OCI-LY1 (cell line): ENCODE measurements around the gene EFR3B.

Experiments used
- EZH2 ChIP-seq: fragments of 200-600 bp; sonication (generic), shearing (Covaris generic); IDR thresholded peaks from 2 replicates; pipeline ENCODE4 v1.8.0; 2017; ENCODE audit warnings: borderline replicate concordance, mixed run types, mild to moderate bottlenecking, antibody characterized with exemption, low read length, moderate library complexity, mixed read lengths
- TF ChIP-seq, protein P1 (sequence below): fragments of 200-600 bp; sonication (generic), shearing (Covaris generic); IDR thresholded peaks from 2 replicates; pipeline ENCODE4 v1.5.1; 2017; ENCODE audit warnings: mild to moderate bottlenecking, antibody characterized with exemption, low read length, moderate library complexity, mixed read lengths

- no peak for TF ChIP-seq EZH2
- TF ChIP-seq, protein P1, sequence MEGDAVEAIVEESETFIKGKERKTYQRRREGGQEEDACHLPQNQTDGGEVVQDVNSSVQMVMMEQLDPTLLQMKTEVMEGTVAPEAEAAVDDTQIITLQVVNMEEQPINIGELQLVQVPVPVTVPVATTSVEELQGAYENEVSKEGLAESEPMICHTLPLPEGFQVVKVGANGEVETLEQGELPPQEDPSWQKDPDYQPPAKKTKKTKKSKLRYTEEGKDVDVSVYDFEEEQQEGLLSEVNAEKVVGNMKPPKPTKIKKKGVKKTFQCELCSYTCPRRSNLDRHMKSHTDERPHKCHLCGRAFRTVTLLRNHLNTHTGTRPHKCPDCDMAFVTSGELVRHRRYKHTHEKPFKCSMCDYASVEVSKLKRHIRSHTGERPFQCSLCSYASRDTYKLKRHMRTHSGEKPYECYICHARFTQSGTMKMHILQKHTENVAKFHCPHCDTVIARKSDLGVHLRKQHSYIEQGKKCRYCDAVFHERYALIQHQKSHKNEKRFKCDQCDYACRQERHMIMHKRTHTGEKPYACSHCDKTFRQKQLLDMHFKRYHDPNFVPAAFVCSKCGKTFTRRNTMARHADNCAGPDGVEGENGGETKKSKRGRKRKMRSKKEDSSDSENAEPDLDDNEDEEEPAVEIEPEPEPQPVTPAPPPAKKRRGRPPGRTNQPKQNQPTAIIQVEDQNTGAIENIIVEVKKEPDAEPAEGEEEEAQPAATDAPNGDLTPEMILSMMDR, result no peak
Measured at GRCh38 chr2:25170888-25171287, 129.0 kb downstream of the EFR3B start.
